ENCODE measurements around the gene PGAP6.
A peak's percentile ranks its signal among the peaks of the same experiment; 100 is the strongest.

The PGAP6 gene

DNA sequence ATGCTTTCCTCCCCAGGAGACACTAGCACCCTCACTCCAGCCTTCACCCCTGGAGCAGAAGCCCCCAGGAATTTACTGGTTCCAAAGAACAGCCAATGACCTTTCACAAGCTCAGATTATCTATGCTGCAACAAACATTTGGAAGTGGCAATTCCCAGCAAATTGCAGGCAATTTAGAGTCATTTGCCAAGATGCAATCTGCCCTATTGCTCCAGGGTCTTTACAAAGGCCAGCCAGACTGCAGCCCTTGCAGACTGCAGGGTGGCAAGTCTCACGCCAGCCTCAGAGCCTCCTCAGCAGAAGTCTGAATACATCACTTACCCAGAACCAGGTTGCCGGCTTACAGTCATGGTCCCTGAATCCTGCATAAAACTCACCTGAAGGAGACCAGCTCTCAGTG lies 51.0 kb downstream of the PGAP6 start:
- DNase-seq (ENCODE audit: low read depth, low spot score) = no peak

DNA sequence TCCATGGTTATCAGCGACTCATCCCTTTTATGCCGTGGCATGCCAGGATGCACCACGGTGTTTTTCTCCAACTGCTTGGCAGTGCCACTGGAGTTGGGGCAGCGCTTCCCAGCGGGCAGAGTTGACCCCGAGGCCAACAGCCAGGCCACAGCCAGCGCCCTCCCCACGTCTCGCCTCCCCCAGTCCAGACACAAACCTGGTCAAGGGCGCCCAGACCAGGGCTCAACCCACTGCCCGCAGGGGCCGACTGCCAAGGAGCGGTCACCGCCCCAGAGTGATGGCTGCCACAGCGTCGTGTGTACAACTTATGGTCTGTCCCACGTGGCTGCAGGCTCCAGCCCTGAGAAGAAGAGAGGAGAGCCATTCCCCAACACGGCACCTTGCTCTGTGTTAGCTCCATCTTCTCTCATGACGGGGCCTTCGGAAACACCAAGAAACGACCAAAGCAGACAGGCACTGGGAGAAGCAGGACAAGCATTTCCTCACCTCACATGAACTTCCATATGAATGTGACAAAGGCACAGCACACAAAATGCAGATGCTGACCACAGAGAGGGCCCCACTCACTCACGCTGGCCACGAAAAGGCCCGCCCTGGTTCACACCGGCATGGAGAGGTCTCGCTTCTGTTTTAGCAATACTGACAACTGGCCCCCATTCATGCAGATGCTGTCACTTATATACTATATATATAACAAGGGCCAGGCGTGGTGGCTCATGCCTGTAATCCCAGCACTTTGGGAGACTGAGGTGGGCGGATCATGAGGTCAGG lies 56.2 kb downstream of the PGAP6 start:
- no peak for DNase-seq (ENCODE audit: low read depth, low spot score)

DNA sequence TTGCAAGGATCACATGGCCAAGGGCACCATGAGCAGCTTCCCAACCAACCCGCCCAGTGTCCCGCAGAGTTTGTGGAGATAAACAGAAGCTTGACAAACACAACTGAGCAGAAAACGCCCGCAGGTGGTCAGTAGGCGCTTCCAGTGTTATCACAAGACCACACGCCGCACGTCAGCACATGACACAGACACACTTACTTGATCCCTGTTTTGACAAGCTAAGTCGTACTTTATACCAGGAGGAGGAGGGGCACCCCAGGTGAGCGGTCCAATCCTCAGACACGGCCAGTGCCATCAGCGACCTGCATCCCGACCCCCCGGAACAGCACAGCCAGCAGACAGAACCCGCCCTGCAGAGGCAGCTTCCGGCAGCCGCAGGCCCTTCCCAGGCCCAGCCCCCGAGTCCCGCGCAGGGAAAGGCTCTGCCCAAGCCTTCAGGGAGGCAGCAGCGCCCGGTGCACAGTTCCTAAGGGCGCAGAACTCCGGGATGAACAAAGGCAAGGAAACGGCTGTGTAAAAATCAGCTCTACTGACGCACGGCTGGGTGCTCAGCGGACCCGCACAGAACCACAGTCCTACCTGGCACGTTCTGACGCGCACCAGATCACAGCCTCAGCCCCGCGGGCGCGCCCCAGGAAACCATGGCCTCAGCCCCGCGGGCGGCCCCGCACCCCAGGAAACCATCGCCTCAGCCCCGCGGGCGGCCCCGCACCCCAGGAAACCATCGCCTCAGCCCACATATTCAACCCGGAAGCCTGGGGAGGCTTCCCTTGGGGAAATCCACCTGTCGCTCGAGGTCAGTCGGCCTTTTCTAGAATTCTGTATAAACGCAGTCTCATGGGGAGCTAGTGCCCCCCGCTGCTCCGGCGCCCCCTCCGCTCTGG lies 57.1 kb downstream of the PGAP6 start:
- peak; percentile 8 for DNase-seq (ENCODE audit: low read depth, low spot score)

GRCh38 chr16:324201-324450 lies 57.7 kb downstream of the PGAP6 start:
- no peak for DNase-seq (ENCODE audit: low read depth, low spot score)

GRCh38 chr16:322476-323143 lies 59.2 kb downstream of the PGAP6 start:
- no peak for DNase-seq (ENCODE audit: low read depth, low spot score)

- DNase-seq (ENCODE audit: low read depth, low spot score) = no peak
Measured at GRCh38 chr16:321532-321931, 60.2 kb downstream of the PGAP6 start.
